Loucy (cell line): ENCODE data around the gene PSORS1C1.

ENCODE experiments used
- H2AFZ ChIP-seq: fragments of 200-600 bp; sonication (generic); 2 replicates; pipeline ENCODE4 v1.6.0; 2016; ENCODE audit warnings: antibody characterized with exemption, mild to moderate bottlenecking, low read length, moderate library complexity
- H3F3A ChIP-seq: fragments of 200-600 bp; 2 replicates; pipeline ENCODE4 v1.6.0; 2016; ENCODE audit warnings: antibody characterized with exemption, low read depth, mild to moderate bottlenecking
- H3K27me3 ChIP-seq: fragments of 200-600 bp; sonication (generic); 2 replicates; pipeline ENCODE4 v1.6.1; 2014; ENCODE audit warnings: low read length, mild to moderate bottlenecking; ENCODE audit not compliant: insufficient read depth, poor library complexity, severe bottlenecking
- H3K36me3 ChIP-seq: fragments of 200-600 bp; sonication (generic); 2 replicates; pipeline ENCODE4 v1.6.1; 2016; ENCODE audit warnings: low read length; ENCODE audit not compliant: insufficient read depth
- H3K4me1 ChIP-seq: fragments of 200-600 bp; sonication (generic); 2 replicates; pipeline ENCODE4 v1.5.1; 2014; ENCODE audit warnings: low read length, mild to moderate bottlenecking; ENCODE audit not compliant: insufficient read depth, poor library complexity, severe bottlenecking
- H3K4me2 ChIP-seq: fragments of 200-600 bp; sonication (generic); 2 replicates; pipeline ENCODE4 v1.6.0; 2014; ENCODE audit warnings: antibody characterized with exemption, low read length, low read depth, mild to moderate bottlenecking; ENCODE audit not compliant: poor library complexity, severe bottlenecking
- H3K4me3 ChIP-seq: fragments of 200-600 bp; sonication (generic); 2 replicates; pipeline ENCODE4 v1.5.1; 2014; ENCODE audit warnings: low read length, mild to moderate bottlenecking, mixed read lengths; ENCODE audit not compliant: poor library complexity, severe bottlenecking
- H3K79me2 ChIP-seq: fragments of 200-600 bp; sonication (generic); 2 replicates; pipeline ENCODE4 v1.6.1; 2014; ENCODE audit warnings: low read length; ENCODE audit not compliant: insufficient read depth
- H3K9ac ChIP-seq: fragments of 200-600 bp; sonication (generic); 2 replicates; pipeline ENCODE4 v1.6.0; 2014; ENCODE audit warnings: mild to moderate bottlenecking, low read depth, low read length, moderate library complexity; ENCODE audit not compliant: poor library complexity, severe bottlenecking
- H3K9me2 ChIP-seq: fragments of 200-600 bp; sonication (generic); replicated peaks from 2 replicates; pipeline ENCODE4 v1.6.1; 2016; ENCODE audit warnings: low read depth, low read length, mixed read lengths
- H3K9me3 ChIP-seq: fragments of 200-600 bp; sonication (generic); 2 replicates; pipeline ENCODE4 v1.6.1; 2014; ENCODE audit warnings: mild to moderate bottlenecking, antibody characterized with exemption, low read length, low read depth; ENCODE audit not compliant: insufficient read depth
- H4K20me1 ChIP-seq: fragments of 200-600 bp; sonication (generic); 2 replicates; pipeline ENCODE4 v1.6.0; 2014; ENCODE audit warnings: antibody characterized with exemption, low read length, mild to moderate bottlenecking; ENCODE audit not compliant: insufficient read depth, poor library complexity, severe bottlenecking
- EZH2phosphoT487 ChIP-seq: fragments of 200-600 bp; IDR thresholded peaks from 2 replicates; pipeline ENCODE4 v1.6.1; 2018; ENCODE audit warnings: antibody characterized with exemption, mild to moderate bottlenecking, moderate library complexity, borderline replicate concordance
- TF ChIP-seq, protein P1 (sequence below): fragments of 200-600 bp; sonication (generic); conservative IDR thresholded peaks from 2 replicates; pipeline ENCODE4 v1.5.1; 2014; ENCODE audit warnings: mild to moderate bottlenecking, antibody characterized with exemption, low read length

Gene PSORS1C1

GRCh38 chr6:31149827-31150447 is 35.3 kb downstream of the PSORS1C1 start:
- H3K9ac ChIP-seq, result peak overlapping the region; percentile 10
- no peaks in the 10 kb centered on the region for H3K9me2 ChIP-seq
- no peaks in the 10 kb centered on the region for H3K79me2 ChIP-seq
- no peaks in the 10 kb centered on the region for H3K36me3 ChIP-seq
- no peaks in the 10 kb centered on the region for H3F3A ChIP-seq
- no peak overlapping the region for H3K4me2 ChIP-seq
- no peak overlapping the region for H2AFZ ChIP-seq
- H3K4me1 ChIP-seq, result no peaks in the 10 kb centered on the region
- no peaks in the 10 kb centered on the region for H3K9me3 ChIP-seq
- TF ChIP-seq EZH2phosphoT487, result no peak
- TF ChIP-seq, protein P1, sequence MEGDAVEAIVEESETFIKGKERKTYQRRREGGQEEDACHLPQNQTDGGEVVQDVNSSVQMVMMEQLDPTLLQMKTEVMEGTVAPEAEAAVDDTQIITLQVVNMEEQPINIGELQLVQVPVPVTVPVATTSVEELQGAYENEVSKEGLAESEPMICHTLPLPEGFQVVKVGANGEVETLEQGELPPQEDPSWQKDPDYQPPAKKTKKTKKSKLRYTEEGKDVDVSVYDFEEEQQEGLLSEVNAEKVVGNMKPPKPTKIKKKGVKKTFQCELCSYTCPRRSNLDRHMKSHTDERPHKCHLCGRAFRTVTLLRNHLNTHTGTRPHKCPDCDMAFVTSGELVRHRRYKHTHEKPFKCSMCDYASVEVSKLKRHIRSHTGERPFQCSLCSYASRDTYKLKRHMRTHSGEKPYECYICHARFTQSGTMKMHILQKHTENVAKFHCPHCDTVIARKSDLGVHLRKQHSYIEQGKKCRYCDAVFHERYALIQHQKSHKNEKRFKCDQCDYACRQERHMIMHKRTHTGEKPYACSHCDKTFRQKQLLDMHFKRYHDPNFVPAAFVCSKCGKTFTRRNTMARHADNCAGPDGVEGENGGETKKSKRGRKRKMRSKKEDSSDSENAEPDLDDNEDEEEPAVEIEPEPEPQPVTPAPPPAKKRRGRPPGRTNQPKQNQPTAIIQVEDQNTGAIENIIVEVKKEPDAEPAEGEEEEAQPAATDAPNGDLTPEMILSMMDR, result no peak
- H3K27me3 ChIP-seq, result no peaks in the 10 kb centered on the region
- no peaks in the 10 kb centered on the region for H4K20me1 ChIP-seq
- no peak overlapping the region for H3K4me3 ChIP-seq

DNA sequence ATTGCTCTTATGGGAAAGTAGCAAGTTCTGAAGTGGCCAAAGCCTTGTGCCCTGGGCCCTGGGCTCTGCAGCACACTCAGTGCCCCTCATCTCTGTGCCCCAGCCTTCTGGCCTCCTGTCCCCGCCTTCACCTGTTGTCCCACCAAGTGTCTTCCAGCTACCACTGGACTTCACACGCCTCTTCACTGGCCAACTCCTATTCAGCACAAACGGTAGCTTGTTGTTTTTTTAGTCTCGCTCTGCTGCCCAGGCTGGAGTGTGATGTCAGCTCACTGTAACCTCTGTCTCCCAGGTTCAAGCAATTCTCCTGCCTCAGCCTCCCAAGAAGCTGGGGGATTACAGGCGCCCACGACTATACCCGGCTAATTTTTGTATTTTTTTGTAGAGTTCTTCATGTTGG is 38.2 kb downstream of the PSORS1C1 start:
- no peaks in the 10 kb centered on the region for H3F3A ChIP-seq
- H3K4me2 ChIP-seq, result no peak overlapping the region
- H4K20me1 ChIP-seq, result no peaks in the 10 kb centered on the region
- H3K9ac ChIP-seq, result no peak overlapping the region
- TF ChIP-seq EZH2phosphoT487, result no peak
- TF ChIP-seq, protein P1, result no peak
- H3K36me3 ChIP-seq, result no peaks in the 10 kb centered on the region
- H3K79me2 ChIP-seq, result peaks cover 12% of the 10 kb centered on the region; the same call in 1 of the 2 replicates
- no peak overlapping the region for H2AFZ ChIP-seq
- no peaks in the 10 kb centered on the region for H3K9me3 ChIP-seq
- peaks cover 14% of the 10 kb centered on the region for H3K4me1 ChIP-seq
- H3K4me3 ChIP-seq, result no peak overlapping the region
- no peaks in the 10 kb centered on the region for H3K27me3 ChIP-seq
- H3K9me2 ChIP-seq, result no peaks in the 10 kb centered on the region

- peaks cover 21% of the 10 kb centered on the region for H3K79me2 ChIP-seq
- H3K36me3 ChIP-seq, result no peaks in the 10 kb centered on the region
- no peak overlapping the region for H3K4me3 ChIP-seq
- peaks cover 15% of the 10 kb centered on the region for H3K4me1 ChIP-seq
- no peaks in the 10 kb centered on the region for H3K9me3 ChIP-seq
- no peaks in the 10 kb centered on the region for H3K27me3 ChIP-seq
- H2AFZ ChIP-seq, result no peak overlapping the region
- no peak for TF ChIP-seq EZH2phosphoT487
- TF ChIP-seq, protein P1, result no peak
- no peaks in the 10 kb centered on the region for H3F3A ChIP-seq
- H3K9ac ChIP-seq, result no peak overlapping the region
- H3K9me2 ChIP-seq, result no peaks in the 10 kb centered on the region
- H4K20me1 ChIP-seq, result peaks cover under 1% of the 10 kb centered on the region
- no peak overlapping the region for H3K4me2 ChIP-seq
These were observed 39.8 kb downstream of the PSORS1C1 start for GRCh38 chr6:31154436-31154835.
